OCI-LY3 (cell line): ENCODE results near the gene DTX3.

ENCODE experiments used
- H2AFZ ChIP-seq: fragments of 200-600, 300-600 bp; shearing (Covaris generic); 2 replicates; pipeline ENCODE4 v1.6.0; 2014; ENCODE audit warnings: antibody characterized with exemption, low read depth, low read length
- H3K27ac ChIP-seq: fragments of 200-600, 300-600 bp; sonication (generic); 2 replicates; pipeline ENCODE4 v1.5.1; 2014; ENCODE audit warnings: mild to moderate bottlenecking, low read length, moderate library complexity, mixed read lengths
- H3K27me3 ChIP-seq: fragments of 200-600, 300-600 bp; sonication (generic); 2 replicates; pipeline ENCODE4 v1.6.1; 2014; ENCODE audit warnings: low read depth, low read length, mixed read lengths
- H3K36me3 ChIP-seq: fragments of 200-600, 300-600 bp; sonication (generic); replicated peaks from 2 replicates; pipeline ENCODE3; 2014; ENCODE audit warnings: low read depth, low read length, mixed read lengths
- H3K4me1 ChIP-seq: fragments of 300-600, 200-600 bp; sonication (generic); 2 replicates; pipeline ENCODE4 v1.6.1; 2014; ENCODE audit warnings: low read length, mixed read lengths
- H3K4me2 ChIP-seq: fragments of 200-600, 300-600 bp; sonication (generic); 2 replicates; pipeline ENCODE4 v1.6.1; 2014; ENCODE audit warnings: low read length, mixed read lengths
- H3K4me3 ChIP-seq: fragments of 300-600, 200-600 bp; sonication (generic); 2 replicates; pipeline ENCODE4 v1.5.1; 2014; ENCODE audit warnings: antibody characterized with exemption, mild to moderate bottlenecking, low read length, moderate library complexity
- H3K79me2 ChIP-seq: fragments of 300-600, 200-600 bp; shearing (Covaris generic); 2 replicates; pipeline ENCODE4 v1.6.1; 2014; ENCODE audit warnings: mild to moderate bottlenecking, low read length, mixed read lengths
- H3K9ac ChIP-seq: fragments of 300-600, 200-600 bp; shearing (Covaris generic); 2 replicates; pipeline ENCODE4 v1.6.0; 2014; ENCODE audit warnings: mild to moderate bottlenecking, low read length, moderate library complexity
- H3K9me3 ChIP-seq: fragments of 200-600, 300-600 bp; shearing (Covaris generic); 2 replicates; pipeline ENCODE4 v1.6.1; 2014; ENCODE audit warnings: low read length, mixed read lengths; ENCODE audit not compliant: insufficient read depth
- H4K20me1 ChIP-seq: fragments of 200-600, 300-600 bp; sonication (generic); 2 replicates; pipeline ENCODE4 v1.6.1; 2016; ENCODE audit warnings: low read length, mixed read lengths; ENCODE audit not compliant: insufficient read depth
- CTCF ChIP-seq: fragments of 200-600, 300-600 bp; sonication (generic); IDR thresholded peaks from 2 replicates; pipeline ENCODE4 v1.5.1; 2014; ENCODE audit warnings: antibody characterized with exemption, low read length, low read depth
- EZH2phosphoT487 ChIP-seq: fragments of 200-600 bp; shearing (Covaris generic); IDR thresholded peaks from 2 replicates; pipeline ENCODE4 v1.6.1; 2018; ENCODE audit warnings: antibody characterized with exemption, mixed run types, low read depth

The DTX3 gene

GRCh38 chr12:57626921-57627445 is 22.4 kb downstream of the DTX3 start:
- H3K9me3 ChIP-seq: no peaks in the 10 kb centered on the region
- H3K79me2 ChIP-seq: no peaks in the 10 kb centered on the region
- no peak overlapping the region for H2AFZ ChIP-seq
- no peaks in the 10 kb centered on the region for H3K36me3 ChIP-seq
- H3K4me2 ChIP-seq: no peak overlapping the region
- no peaks in the 10 kb centered on the region for H3K4me1 ChIP-seq
- H3K4me3 ChIP-seq: no peak overlapping the region
- TF ChIP-seq EZH2phosphoT487 (no peak), CTCF (no peak)
- H3K9ac ChIP-seq: no peak overlapping the region
- no peak overlapping the region for H3K27ac ChIP-seq
- H3K27me3 ChIP-seq: no peaks in the 10 kb centered on the region
- no peaks in the 10 kb centered on the region for H4K20me1 ChIP-seq

GRCh38 chr12:57627501-57628279 is 23.1 kb downstream of the DTX3 start:
- no peaks in the 10 kb centered on the region for H4K20me1 ChIP-seq
- H3K9ac ChIP-seq: no peak overlapping the region
- no peak overlapping the region for H3K27ac ChIP-seq
- H3K9me3 ChIP-seq: no peaks in the 10 kb centered on the region
- H3K4me2 ChIP-seq: no peak overlapping the region
- H3K27me3 ChIP-seq: no peaks in the 10 kb centered on the region
- 0 out of 2 replicates have a peak, but pooled peaks cover 3% of the 10 kb centered on the region for H3K4me1 ChIP-seq
- no peak overlapping the region for H2AFZ ChIP-seq
- H3K36me3 ChIP-seq: no peaks in the 10 kb centered on the region
- H3K79me2 ChIP-seq: no peaks in the 10 kb centered on the region
- no peak for TF ChIP-seq EZH2phosphoT487
- no peak for TF ChIP-seq CTCF
- no peak overlapping the region for H3K4me3 ChIP-seq

- no peaks in the 10 kb centered on the region for H4K20me1 ChIP-seq
- no peaks in the 10 kb centered on the region for H3K9me3 ChIP-seq
- no peak for TF ChIP-seq CTCF
- no peak for TF ChIP-seq EZH2phosphoT487
- H3K9ac ChIP-seq: no peak overlapping the region
- H3K79me2 ChIP-seq: no peaks in the 10 kb centered on the region
- no peak overlapping the region for H2AFZ ChIP-seq
- no peak overlapping the region for H3K4me3 ChIP-seq
- no peak overlapping the region for H3K4me2 ChIP-seq
- peaks cover 7% of the 10 kb centered on the region; the same call in 1 of the 2 replicates for H3K4me1 ChIP-seq
- no peak overlapping the region for H3K27ac ChIP-seq
- H3K36me3 ChIP-seq: no peaks in the 10 kb centered on the region
- H3K27me3 ChIP-seq: no peaks in the 10 kb centered on the region
These were observed 23.9 kb downstream of the DTX3 start for GRCh38 chr12:57628280-57629191.
